Neural progenitor cell (in vitro differentiated cells): ENCODE data around the gene KLHDC9. TPM values are rescaled to one million over a fixed set of nuclear protein-coding genes. Genes with fewer than 3 reads are reported as not detected.

Source experiments
- DNase-seq: peaks from one replicate; pipeline ENCODE4 v3.0.0-alpha.2; 2016; ENCODE audit warnings: low spot score
- H2AFZ ChIP-seq: fragments of 200-600 bp; sonication (generic); replicated peaks from 2 replicates; pipeline ENCODE4 v1.6.1; 2016; ENCODE audit warnings: antibody characterized with exemption
- H3F3A ChIP-seq: fragments of 200-600 bp; sonication (generic); 2 replicates; pipeline ENCODE4 v1.6.1; 2016; ENCODE audit warnings: antibody characterized with exemption, low read depth
- H3K27ac ChIP-seq: fragments of 200-600 bp; sonication (generic); 2 replicates; pipeline ENCODE4 v1.5.1; 2016; ENCODE audit warnings: mild to moderate bottlenecking
- H3K27me3 ChIP-seq: fragments of 200-600 bp; sonication (generic); 2 replicates; pipeline ENCODE4 v1.6.1; 2016; ENCODE audit warnings: mild to moderate bottlenecking, moderate library complexity
- H3K36me3 ChIP-seq: fragments of 200-600 bp; sonication (generic); 2 replicates; pipeline ENCODE4 v1.5.1; 2016
- H3K4me1 ChIP-seq: fragments of 200-600 bp; sonication (generic); 2 replicates; pipeline ENCODE4 v1.6.1; 2016; ENCODE audit warnings: mixed run types
- H3K4me2 ChIP-seq: fragments of 200-600 bp; sonication (generic); 2 replicates; pipeline ENCODE4 v1.6.1; 2016
- H3K4me3 ChIP-seq: fragments of 200-600 bp; sonication (generic); 2 replicates; pipeline ENCODE4 v1.5.1; 2016
- H3K79me2 ChIP-seq: fragments of 200-600 bp; sonication (generic); 2 replicates; pipeline ENCODE4 v1.6.1; 2016; ENCODE audit warnings: low read depth
- H3K9ac ChIP-seq: fragments of 200-600 bp; sonication (generic); 2 replicates; pipeline ENCODE4 v1.6.1; 2016
- H3K9me3 ChIP-seq: fragments of 200-600 bp; sonication (generic); 2 replicates; pipeline ENCODE4 v1.5.1; 2016; ENCODE audit warnings: low read depth
- H4K20me1 ChIP-seq: fragments of 200-600 bp; sonication (generic); 2 replicates; pipeline ENCODE4 v1.6.1; 2016; ENCODE audit warnings: low read depth
- H3K27ac Mint-ChIP-seq: 3 replicates; pipeline ENCODE4 v1.8.0; 2021; ENCODE audit warnings: mixed read lengths
- H3K27me3 Mint-ChIP-seq: 2 replicates; pipeline ENCODE4 v1.8.0; 2022; ENCODE audit warnings: low read depth, mild to moderate bottlenecking, inconsistent platforms, moderate library complexity, mixed read lengths; ENCODE audit not compliant: insufficient read depth
- H3K36me3 Mint-ChIP-seq: 3 replicates; pipeline ENCODE4 v1.8.0; 2021; ENCODE audit warnings: mixed read lengths
- H3K4me1 Mint-ChIP-seq: 3 replicates; pipeline ENCODE4 v1.8.0; 2021; ENCODE audit warnings: mixed read lengths
- H3K4me3 Mint-ChIP-seq: 3 replicates; pipeline ENCODE4 v1.8.0; 2021; ENCODE audit warnings: mild to moderate bottlenecking, moderate library complexity, mixed read lengths
- H3K9me3 Mint-ChIP-seq: 3 replicates; pipeline ENCODE4 v1.8.0; 2020; ENCODE audit warnings: mixed read lengths
- CTCF ChIP-seq: fragments of 200-600 bp; sonication (generic); IDR thresholded peaks from 2 replicates; pipeline ENCODE4 v1.5.1; 2017; ENCODE audit warnings: antibody characterized with exemption, mild to moderate bottlenecking
- EZH2 ChIP-seq: fragments of 200-600 bp; sonication (generic); IDR thresholded peaks from 2 replicates; pipeline ENCODE4 v1.6.1; 2017; ENCODE audit warnings: antibody characterized with exemption, mild to moderate bottlenecking, moderate library complexity
- EZH2phosphoT487 ChIP-seq: fragments of 200-600 bp; sonication (generic); IDR thresholded peaks from 2 replicates; pipeline ENCODE4 v1.6.1; 2017; ENCODE audit warnings: antibody characterized with exemption
- total RNA-seq: library from RNA; depleted of rRNA; stranded (reverse); fragments of >200 nt; gene quantifications from 2 replicates; pipeline ENCODE4 v1.2.3, GENCODE V29; 2015; ENCODE audit warnings: low replicate concordance

Gene KLHDC9
- total RNA-seq, 1 donor from 2014 or later, result 12.6 TPM

GRCh38 chr1:161092621-161093028 is 5.5 kb upstream of the KLHDC9 start:
- Mint-ChIP-seq H3K27ac (no peak overlapping the region), H3K36me3 (no peaks in the 10 kb centered on the region), H3K4me1 (peaks cover 6% of the 10 kb centered on the region), H3K4me3 (no peak overlapping the region), H3K9me3 (no peaks in the 10 kb centered on the region), H3K27me3 (peaks cover 9% of the 10 kb centered on the region)
- Histone ChIP-seq H3K27ac (no peak overlapping the region), H2AFZ (no peak overlapping the region), H4K20me1 (no peaks in the 10 kb centered on the region), H3K9me3 (no peaks in the 10 kb centered on the region), H3K9ac (no peak overlapping the region), H3K4me3 (no peak overlapping the region), H3K4me2 (no peak overlapping the region), H3K27me3 (no peaks in the 10 kb centered on the region), H3K36me3 (no peaks in the 10 kb centered on the region), H3K4me1 (no peaks in the 10 kb centered on the region), H3K79me2 (no peaks in the 10 kb centered on the region), H3F3A (no peaks in the 10 kb centered on the region)
- DNase-seq, result no peak
- TF ChIP-seq EZH2, result no peak
- TF ChIP-seq CTCF, result no peak
- no peak for TF ChIP-seq EZH2phosphoT487

- peaks cover 8% of the 10 kb centered on the region for H3F3A ChIP-seq
- no peak overlapping the region for H3K27ac ChIP-seq
- H3K4me2 ChIP-seq, result no peak overlapping the region
- no peak for DNase-seq
- no peaks in the 10 kb centered on the region for H3K27me3 ChIP-seq
- no peaks in the 10 kb centered on the region for H3K79me2 ChIP-seq
- Mint-ChIP-seq H3K27ac (no peak overlapping the region), H3K9me3 (no peaks in the 10 kb centered on the region), H3K4me3 (no peak overlapping the region), H3K27me3 (peaks cover 13% of the 10 kb centered on the region), H3K4me1 (peaks cover 15% of the 10 kb centered on the region), H3K36me3 (no peaks in the 10 kb centered on the region)
- no peak for TF ChIP-seq EZH2phosphoT487
- no peak for TF ChIP-seq EZH2
- no peak for TF ChIP-seq CTCF
- H2AFZ ChIP-seq, result no peak overlapping the region
- no peaks in the 10 kb centered on the region for H4K20me1 ChIP-seq
- H3K36me3 ChIP-seq, result no peaks in the 10 kb centered on the region
- H3K4me3 ChIP-seq, result no peak overlapping the region
- no peak overlapping the region for H3K9ac ChIP-seq
- H3K4me1 ChIP-seq, result no peaks in the 10 kb centered on the region
- no peaks in the 10 kb centered on the region for H3K9me3 ChIP-seq
Measured at GRCh38 chr1:161094481-161094880, 3.7 kb upstream of the KLHDC9 start.

- H3K9me3 Mint-ChIP-seq, result no peaks in the 10 kb centered on the region
- no peak overlapping the region for H3K27ac Mint-ChIP-seq
- no peak overlapping the region for H3K4me2 ChIP-seq
- H3K27me3 ChIP-seq, result no peaks in the 10 kb centered on the region
- no peaks in the 10 kb centered on the region for H3K4me1 ChIP-seq
- no peaks in the 10 kb centered on the region for H3K79me2 ChIP-seq
- H3K27me3 Mint-ChIP-seq, result peaks cover 13% of the 10 kb centered on the region
- no peak overlapping the region for H3K27ac ChIP-seq
- no peak for DNase-seq
- H3K4me3 Mint-ChIP-seq, result no peak overlapping the region
- H3K4me1 Mint-ChIP-seq, result peaks cover 15% of the 10 kb centered on the region
- no peak for TF ChIP-seq EZH2phosphoT487
- no peak for TF ChIP-seq CTCF
- TF ChIP-seq EZH2, result no peak
- H3K36me3 Mint-ChIP-seq, result peaks cover 5% of the 10 kb centered on the region
- no peaks in the 10 kb centered on the region for H3K9me3 ChIP-seq
- H3K36me3 ChIP-seq, result no peaks in the 10 kb centered on the region
- no peak overlapping the region for H3K9ac ChIP-seq
- H3F3A ChIP-seq, result peaks cover 8% of the 10 kb centered on the region
- no peak overlapping the region for H2AFZ ChIP-seq
- H3K4me3 ChIP-seq, result no peak overlapping the region
- no peaks in the 10 kb centered on the region for H4K20me1 ChIP-seq
Measured at GRCh38 chr1:161095230-161095629, 2.9 kb upstream of the KLHDC9 start.
